GM21723 (cell line): Measurements from ENCODE around the gene WSB1.
"Not testable (repeated sequence)": the region's sequence is repeated elsewhere in the genome, so short reads cannot be mapped to it uniquely, and the experiment has no call there.

Experiments used
- ATAC-seq: cut with Tn5 transposase; IDR thresholded peaks from one replicate; pipeline ENCODE4 v1.9.1; 2021; ENCODE audit warnings: mild to moderate bottlenecking, moderate library complexity; ENCODE audit not compliant: unreplicated experiment

Gene WSB1, protein sequence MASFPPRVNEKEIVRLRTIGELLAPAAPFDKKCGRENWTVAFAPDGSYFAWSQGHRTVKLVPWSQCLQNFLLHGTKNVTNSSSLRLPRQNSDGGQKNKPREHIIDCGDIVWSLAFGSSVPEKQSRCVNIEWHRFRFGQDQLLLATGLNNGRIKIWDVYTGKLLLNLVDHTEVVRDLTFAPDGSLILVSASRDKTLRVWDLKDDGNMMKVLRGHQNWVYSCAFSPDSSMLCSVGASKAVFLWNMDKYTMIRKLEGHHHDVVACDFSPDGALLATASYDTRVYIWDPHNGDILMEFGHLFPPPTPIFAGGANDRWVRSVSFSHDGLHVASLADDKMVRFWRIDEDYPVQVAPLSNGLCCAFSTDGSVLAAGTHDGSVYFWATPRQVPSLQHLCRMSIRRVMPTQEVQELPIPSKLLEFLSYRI

DNA sequence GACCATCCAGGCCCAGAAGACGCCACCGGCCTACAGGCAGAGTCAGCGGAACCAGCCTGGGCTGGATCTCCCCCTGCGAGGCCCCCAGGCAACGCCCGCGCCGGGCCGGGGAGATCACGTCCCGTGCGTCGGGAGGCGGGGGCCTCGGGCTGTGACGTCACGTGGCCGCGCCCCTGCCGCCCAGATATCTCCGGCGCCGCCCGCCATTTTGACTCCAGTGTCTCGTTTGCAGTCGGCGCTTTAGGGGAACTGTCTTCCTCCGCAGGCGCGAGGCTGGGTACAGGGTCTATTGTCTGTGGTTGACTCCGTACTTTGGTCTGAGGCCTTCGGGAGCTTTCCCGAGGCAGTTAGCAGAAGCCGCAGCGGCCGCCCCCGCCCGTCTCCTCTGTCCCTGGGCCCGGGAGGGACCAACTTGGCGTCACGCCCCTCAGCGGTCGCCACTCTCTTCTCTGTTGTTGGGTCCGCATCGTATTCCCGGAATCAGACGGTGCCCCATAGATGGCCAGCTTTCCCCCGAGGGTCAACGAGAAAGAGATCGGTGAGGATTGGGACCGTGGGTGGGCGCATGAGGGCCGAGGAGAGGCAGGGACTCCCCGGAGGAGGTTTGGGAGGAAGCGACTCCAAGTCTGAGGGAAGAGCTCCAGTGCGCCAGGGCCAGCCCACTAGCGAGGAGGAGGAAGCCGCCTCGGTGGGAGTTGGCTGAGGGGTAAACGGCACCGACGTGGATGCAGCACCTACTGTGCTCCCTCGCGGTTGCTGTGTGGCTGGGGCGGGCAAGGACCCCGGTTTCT lies at the start of gene WSB1:
WSB1 (plus strand) TSS at position 217 of the 791 bp plus-strand sequence; CDS start at position 499, 282 bp downstream.
- peak; percentile 79 for ATAC-seq

- ATAC-seq = no peak
Measured at GRCh38 chr17:27244491-27245223, 49.3 kb upstream of the WSB1 start.

DNA sequence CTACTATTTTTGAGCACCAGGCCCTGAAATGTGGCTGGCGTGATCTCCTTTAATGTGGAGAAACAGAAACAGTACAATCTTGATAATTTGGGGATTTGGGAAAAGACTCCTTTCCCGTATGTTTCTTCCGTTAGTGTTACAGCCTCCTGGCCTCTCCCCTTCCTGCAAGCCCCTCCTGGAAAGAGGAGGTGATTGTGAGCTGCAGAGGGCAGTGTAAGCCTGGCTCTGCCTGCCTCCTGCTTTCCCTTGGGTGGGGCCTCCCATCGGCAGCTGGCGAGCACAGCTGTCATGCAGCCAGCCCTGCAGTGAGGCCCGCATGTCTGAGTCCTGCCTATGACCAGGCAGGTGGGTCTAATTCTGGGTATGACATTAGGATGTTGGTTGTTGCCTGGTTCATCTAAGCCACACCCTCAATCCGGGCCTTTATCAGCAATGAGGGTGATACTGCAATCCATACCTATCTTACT lies 48.7 kb upstream of the WSB1 start:
- peak; percentile 81 for ATAC-seq

DNA sequence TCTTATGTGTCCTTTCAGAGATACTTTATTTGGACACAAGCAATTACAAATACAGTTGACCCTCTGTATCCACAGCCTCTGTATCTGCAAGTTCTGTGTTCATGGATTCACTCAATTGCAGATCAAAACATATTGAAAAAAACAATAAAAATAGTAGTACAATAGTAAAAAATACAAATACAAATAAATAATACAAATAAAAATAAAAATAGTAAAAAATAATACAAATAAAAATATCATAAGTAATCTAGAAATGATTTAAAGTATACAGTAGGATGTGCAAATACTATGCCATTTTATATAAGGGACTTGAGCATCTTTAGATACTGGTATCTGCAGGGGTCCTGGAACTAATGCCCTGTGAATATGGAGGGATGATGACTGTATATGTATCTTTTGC lies 47.4 kb upstream of the WSB1 start:
- no peak for ATAC-seq

DNA sequence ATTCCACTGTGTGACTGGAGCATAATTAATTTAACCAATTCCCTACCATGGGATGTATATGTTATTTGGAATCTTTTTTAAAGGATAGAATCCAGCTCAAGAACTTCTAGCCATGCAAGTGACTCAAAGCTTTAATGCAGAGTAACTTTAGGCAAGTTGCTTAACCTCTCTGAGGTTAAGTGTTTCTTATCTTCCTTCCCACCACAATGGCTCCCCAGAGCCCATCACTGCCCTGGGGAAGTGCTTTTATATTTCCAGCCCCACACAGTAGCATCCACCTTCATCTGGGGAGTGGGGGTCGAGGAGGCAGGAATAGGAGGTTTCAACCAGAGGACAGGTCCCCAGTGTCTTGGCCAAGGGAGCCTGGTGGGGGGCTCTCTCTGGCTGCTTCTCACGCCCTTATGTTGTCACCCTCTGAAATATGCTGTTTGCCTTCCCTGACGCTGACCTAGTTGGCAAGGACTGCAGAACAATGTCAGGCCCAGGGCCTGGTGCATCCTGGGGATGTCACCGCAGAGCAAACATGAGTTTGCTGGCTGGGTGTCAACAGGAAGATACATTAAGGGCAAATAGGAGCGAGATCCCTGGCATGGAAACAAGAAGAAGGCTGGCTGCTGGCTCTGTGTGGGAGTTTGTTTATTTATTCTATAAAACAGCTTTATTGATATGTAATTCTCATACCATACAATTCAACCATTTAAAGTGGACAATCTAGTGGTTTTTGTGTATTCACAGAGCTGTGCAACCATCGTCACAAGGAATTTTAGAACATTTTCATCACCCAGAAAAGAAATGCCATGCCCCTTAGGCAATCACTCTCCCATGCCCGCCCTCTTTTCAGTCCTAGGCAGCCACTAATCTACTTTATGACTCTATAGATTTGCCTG lies 46.6 kb upstream of the WSB1 start:
- no peak for ATAC-seq

GRCh38 chr17:27247958-27248342 lies 46.0 kb upstream of the WSB1 start:
- ATAC-seq = no peak

GRCh38 chr17:27250791-27251190 lies 43.1 kb upstream of the WSB1 start:
- ATAC-seq = not testable (repeated sequence)

- ATAC-seq = not testable (repeated sequence)
Measured at GRCh38 chr17:27254802-27255201, 39.1 kb upstream of the WSB1 start.

DNA sequence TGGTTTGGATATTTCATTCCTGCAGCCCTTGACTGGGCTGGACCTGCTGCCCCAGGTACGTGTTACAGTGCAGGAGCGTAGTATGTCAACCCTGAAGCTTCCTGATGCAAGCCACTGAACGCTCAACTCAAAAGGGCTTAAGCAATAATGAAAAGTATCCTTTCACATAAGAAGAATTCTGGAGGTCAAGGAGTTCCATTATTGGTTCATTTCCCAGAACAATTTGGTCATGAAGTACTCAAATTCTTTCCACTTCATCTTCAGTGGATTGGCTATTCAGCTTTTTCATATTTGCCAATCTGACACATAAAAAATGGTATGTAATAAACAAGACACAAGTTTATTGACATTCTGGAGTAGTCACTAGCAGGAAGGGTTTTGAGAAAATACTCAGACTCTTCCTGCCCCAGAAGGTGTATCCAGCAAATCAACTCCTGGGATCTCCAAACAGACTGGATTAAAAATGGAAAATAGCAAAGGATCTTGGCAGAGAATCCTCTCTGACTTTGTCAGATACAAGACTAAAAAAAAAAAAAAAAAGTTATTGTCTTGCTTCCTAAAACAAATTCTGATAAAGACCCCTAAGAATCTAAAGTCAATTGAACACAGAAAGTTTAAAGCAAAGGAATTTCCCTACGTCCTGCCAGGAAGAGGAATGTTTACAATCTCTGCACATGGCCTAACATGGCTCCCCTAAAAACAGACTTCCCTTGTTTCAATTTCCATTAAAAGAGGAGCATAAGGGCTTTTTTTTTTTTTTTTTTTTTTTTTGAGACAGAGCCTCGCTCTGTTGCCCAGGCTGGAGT lies 37.5 kb upstream of the WSB1 start:
- ATAC-seq = no peak

DNA sequence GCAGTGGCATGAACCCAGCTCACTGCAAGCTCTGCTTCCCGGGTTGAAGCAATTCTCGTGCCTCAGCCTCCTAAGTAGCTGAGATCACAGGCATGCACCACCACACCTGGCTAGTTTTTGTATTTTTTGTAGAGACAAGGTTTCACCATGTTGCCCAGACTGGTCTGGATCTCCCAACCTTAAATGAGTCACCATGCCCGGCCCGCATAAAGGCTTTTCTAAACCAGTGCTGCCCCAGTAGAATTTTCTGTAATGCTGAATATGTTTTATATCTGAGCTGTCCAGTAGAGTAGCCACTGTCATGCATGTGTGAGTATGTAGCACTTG lies 36.9 kb upstream of the WSB1 start:
- no peak for ATAC-seq

- ATAC-seq = no peak
Measured at GRCh38 chr17:27259356-27259755, 34.6 kb upstream of the WSB1 start.

- ATAC-seq = no peak
Measured at GRCh38 chr17:27263386-27263785, 30.5 kb upstream of the WSB1 start.

GRCh38 chr17:27264068-27264812 lies 29.7 kb upstream of the WSB1 start:
- no peak for ATAC-seq

GRCh38 chr17:27265333-27265732 lies 28.6 kb upstream of the WSB1 start:
- ATAC-seq = no peak

DNA sequence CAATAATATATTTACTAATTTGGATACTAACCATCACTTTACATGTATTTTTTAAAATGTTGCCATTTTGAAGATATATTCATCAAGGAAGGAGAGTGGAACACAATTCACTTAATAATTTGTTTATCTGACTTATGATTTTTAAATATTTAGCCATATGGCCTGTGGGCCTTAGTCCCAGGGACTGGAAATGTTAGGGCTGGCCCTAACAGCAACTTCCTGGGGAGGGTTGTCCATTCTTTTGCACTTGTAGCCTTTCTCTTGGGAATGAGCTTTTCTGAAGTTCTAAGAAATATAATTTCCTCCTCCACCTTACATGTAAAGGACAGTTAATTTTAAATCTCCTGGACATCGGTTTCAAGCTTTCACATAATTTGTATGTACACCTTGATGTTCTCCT lies 27.7 kb upstream of the WSB1 start:
- no peak for ATAC-seq

DNA sequence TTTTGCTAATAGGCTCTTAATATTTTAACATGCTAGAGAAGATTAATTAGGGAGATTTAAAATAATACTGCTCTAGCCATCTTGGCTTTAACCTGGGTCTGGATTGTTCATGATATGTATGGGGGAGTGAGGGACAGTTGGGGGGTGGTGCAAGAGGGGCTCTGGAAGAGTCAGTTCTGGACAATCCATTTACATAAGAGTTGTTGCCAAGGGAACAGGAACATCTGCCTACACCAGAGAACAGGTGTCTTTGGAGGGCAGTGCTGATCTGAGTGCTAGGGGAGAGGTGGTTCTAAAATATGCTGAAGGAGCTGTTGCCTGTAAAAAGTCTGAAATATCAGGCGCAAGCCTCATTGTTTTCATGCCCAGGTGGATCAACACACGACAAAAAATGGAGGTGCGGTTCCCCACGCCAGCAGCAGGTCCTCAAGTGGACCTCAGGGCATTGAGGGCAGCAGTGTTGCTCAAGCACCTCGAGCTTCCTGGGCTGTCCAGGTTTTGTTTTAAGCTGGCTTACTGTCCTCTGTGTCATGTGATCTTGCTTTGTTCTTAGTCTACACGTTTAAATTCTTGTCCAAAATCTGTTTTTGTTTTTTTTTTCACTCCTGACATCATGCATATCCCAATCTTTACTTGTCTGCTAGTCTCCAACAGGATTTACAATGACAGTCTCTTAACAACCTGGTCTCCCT lies 25.4 kb upstream of the WSB1 start:
- no peak for ATAC-seq

DNA sequence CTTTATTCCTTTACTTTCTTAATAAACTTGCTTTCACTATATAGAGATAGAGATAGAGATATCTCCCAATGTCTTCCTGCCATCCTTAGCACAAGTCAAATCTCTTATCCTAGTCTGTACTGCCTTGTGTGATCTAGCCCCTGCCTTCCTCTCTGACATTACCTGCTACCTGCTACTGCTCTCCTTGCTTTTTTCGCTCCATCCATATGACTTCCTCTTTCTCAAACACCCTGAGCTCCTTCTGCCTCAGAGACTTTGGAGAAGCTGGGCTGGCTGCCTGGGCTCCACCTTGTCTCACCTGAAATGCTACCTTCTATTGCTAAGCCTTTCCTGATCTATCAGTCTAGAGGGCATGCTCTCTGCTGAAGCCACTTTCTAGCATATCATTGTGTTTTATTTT lies 24.7 kb upstream of the WSB1 start:
- ATAC-seq = no peak

DNA sequence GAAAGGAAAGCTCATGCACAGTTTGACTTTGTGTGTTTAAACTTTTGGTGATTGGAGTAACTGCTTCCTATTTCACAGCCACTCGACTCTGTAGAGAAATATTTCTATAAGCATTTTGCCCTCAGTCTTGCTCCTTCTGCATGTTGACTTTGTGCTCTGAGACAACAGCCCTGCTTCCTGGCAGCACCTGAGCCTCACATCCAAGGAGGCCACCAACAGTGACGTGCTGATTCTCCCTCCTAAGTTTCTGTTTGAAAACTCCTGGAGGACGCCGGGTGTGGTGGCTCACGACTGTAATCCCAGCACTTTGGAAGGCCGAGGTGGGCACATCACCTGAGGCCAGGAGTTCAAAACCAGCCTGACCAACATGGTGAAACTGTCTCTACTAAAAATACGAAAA lies 23.9 kb upstream of the WSB1 start:
- ATAC-seq = no peak
